Measurements from ENCODE around the gene TRIO. TPM values are rescaled to one million over a fixed set of nuclear protein-coding genes. Genes with fewer than 3 reads are reported as not detected.

The TRIO gene
- total and polyA plus RNA-seq, 2 of the 8 experiments (the other 6 are each of a cell fraction or from before 2014, with no cell fraction given), result 35.1 to 69.1 TPM

DNA sequence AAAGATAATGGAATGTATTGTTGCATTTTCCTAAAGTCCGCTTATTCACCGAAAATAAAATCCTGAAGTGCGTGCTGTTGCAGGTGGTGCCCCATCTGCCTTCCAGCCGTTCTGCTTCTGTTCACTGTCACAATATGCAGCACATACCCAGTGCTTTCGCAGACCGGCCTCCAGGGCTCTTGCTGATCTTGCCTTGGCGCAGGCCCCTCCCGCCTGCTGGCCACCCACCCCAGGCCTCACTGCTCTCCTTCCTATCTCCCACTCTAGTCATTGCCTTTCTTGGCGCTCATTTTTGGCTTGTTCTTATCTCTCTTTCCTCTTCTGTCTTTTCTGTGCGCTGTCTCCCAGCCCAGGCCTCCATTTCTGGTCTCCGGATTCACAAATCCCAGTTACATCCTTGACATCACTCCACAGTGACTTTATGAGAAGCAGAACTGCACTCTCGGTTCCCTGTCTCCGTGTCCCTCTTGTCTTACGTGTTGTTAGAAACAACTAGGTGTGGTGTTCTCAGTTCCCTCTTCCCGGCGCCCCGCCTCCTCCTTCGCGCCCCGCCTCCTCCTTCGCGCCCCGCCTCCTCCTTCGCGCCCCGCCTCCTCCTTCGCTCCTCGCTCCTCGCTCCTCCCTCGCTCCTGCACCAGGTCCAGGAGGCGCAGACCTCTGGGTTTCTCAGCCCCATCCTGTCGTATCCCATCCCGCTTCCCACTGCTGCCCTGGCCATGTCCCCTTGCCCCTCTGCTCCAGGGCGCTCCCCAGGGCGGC is 236.8 kb downstream of the TRIO start (continued):
- no peak for TF ChIP-seq CHD2 (IDR thresholded peaks at IDR 0.05; ENCODE audit: low read length)
- TF ChIP-seq CTBP2 (IDR thresholded peaks at IDR 0.05; ENCODE audit: borderline replicate concordance, insufficient read depth, insufficient read length, low read length), result no peak
- TF ChIP-seq, protein P1, sequence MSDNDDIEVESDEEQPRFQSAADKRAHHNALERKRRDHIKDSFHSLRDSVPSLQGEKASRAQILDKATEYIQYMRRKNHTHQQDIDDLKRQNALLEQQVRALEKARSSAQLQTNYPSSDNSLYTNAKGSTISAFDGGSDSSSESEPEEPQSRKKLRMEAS (IDR thresholded peaks at IDR 0.05), result no peak
- no peak for TF ChIP-seq JUN (IDR thresholded peaks at IDR 0.05; ENCODE audit: low read depth, low read length)
- no peak for TF ChIP-seq KDM4A (IDR thresholded peaks at IDR 0.05; ENCODE audit: low read depth, low read length, severe bottlenecking)
- TF ChIP-seq MAFK (IDR thresholded peaks at IDR 0.05; ENCODE audit: low read depth, low read length), result no peak
- no peak for TF ChIP-seq ASH2L (IDR thresholded peaks at IDR 0.05; ENCODE audit: low read length)
- no peak for TF ChIP-seq POLR2AphosphoS5 (IDR thresholded peaks at IDR 0.05; ENCODE audit: low read depth, low read length)
